Measurements from ENCODE around the gene CCDC33. TPM values are rescaled to one million over a fixed set of nuclear protein-coding genes. Genes with fewer than 3 reads are reported as not detected.

The CCDC33 gene
- polyA plus RNA-seq, 1 experiment: not detected

- Histone ChIP-seq H3K27me3 (ENCODE audit: control insufficient read depth, insufficient read depth, low read length) (peaks cover 57% of the 10 kb centered on the region), H3K27ac (ENCODE audit: low read depth, low read length) (no peak overlapping the region), H3K4me3 (ENCODE audit: low read depth, low read length) (no peak overlapping the region), H3K9me3 (ENCODE audit: control insufficient read depth, insufficient read depth, low read length) (no peaks in the 10 kb centered on the region; the same call in 1 of the 2 replicates)
- TF ChIP-seq CTCF (IDR thresholded peaks at IDR 0.05; ENCODE audit: low read depth, low read length): no peak
- no peak for DNase-seq (ENCODE audit: low read depth, low spot score)
- CTCF ChIA-PET: no interaction called here
- POLR2A ChIA-PET: interaction anchor here (0.7 kb wide), 1 partner anchor 92 kb away, joined by 10 read pairs; no protein-coding TSS in a partner anchor
Observed at GRCh38 chr15:74220475-74221248, 15.5 kb upstream of the CCDC33 start.

- Histone ChIP-seq H3K9me3 (ENCODE audit: control insufficient read depth, insufficient read depth, low read length) (no peaks in the 10 kb centered on the region; the same call in 1 of the 2 replicates), H3K4me3 (ENCODE audit: low read depth, low read length) (no peak overlapping the region), H3K27me3 (ENCODE audit: control insufficient read depth, insufficient read depth, low read length) (peaks cover 60% of the 10 kb centered on the region), H3K27ac (ENCODE audit: low read depth, low read length) (no peak overlapping the region)
- CTCF ChIA-PET: no interaction called here
- POLR2A ChIA-PET: interaction anchor here (0.7 kb wide), 1 partner anchor 15 kb away, joined by 4 read pairs; no protein-coding TSS in a partner anchor
- no peak for DNase-seq (ENCODE audit: low read depth, low spot score)
- TF ChIP-seq CTCF (IDR thresholded peaks at IDR 0.05; ENCODE audit: low read depth, low read length): no peak
Observed at GRCh38 chr15:74221399-74222239, 14.5 kb upstream of the CCDC33 start.

- Histone ChIP-seq H3K27ac (ENCODE audit: low read depth, low read length) (no peak overlapping the region), H3K9me3 (ENCODE audit: control insufficient read depth, insufficient read depth, low read length) (no peaks in the 10 kb centered on the region; the same call in 1 of the 2 replicates), H3K4me3 (ENCODE audit: low read depth, low read length) (no peak overlapping the region), H3K27me3 (ENCODE audit: control insufficient read depth, insufficient read depth, low read length) (peaks cover 65% of the 10 kb centered on the region)
- CTCF ChIA-PET: interaction anchor here (0.9 kb wide), 1 partner anchor 100 kb away, joined by 4 read pairs; no protein-coding TSS in a partner anchor
- POLR2A ChIA-PET: interaction anchor here (0.7 kb wide), 1 partner anchor 16 kb away, joined by 4 read pairs; no protein-coding TSS in a partner anchor
- TF ChIP-seq CTCF (IDR thresholded peaks at IDR 0.05; ENCODE audit: low read depth, low read length): no peak
- no peak for DNase-seq (ENCODE audit: low read depth, low spot score)
Observed at GRCh38 chr15:74222240-74223119, 13.6 kb upstream of the CCDC33 start.

GRCh38 chr15:74225928-74226327, 10.2 kb upstream of the CCDC33 start:
- DNase-seq (ENCODE audit: low read depth, low spot score): no peak
- no peak for TF ChIP-seq CTCF (IDR thresholded peaks at IDR 0.05; ENCODE audit: low read depth, low read length)
- CTCF ChIA-PET: no interaction called here
- Histone ChIP-seq H3K9me3 (ENCODE audit: control insufficient read depth, insufficient read depth, low read length) (no peaks in the 10 kb centered on the region), H3K27ac (ENCODE audit: low read depth, low read length) (no peak overlapping the region), H3K4me3 (ENCODE audit: low read depth, low read length) (no peak overlapping the region), H3K27me3 (ENCODE audit: control insufficient read depth, insufficient read depth, low read length) (peaks cover 63% of the 10 kb centered on the region)
- POLR2A ChIA-PET: no interaction called here

Measured in AG04450 (cell line).